ENCODE data around the gene EQTN. TPM values are rescaled to one million over a fixed set of nuclear protein-coding genes. Genes with fewer than 3 reads are reported as not detected.

EQTN gene
- not detected in 2 replicates for total RNA-seq (2016; rRNA removed; fragmentation: Illumina TruSeq; extraction: Trizol)
- total RNA-seq (2016; cell fraction: cytosol; rRNA removed; fragmentation: Illumina TruSeq; extraction: Trizol; ENCODE audit: low read depth), result not detected in 2 replicates
- not detected in 2 replicates for total RNA-seq (2016; cell fraction: insoluble cytoplasmic fraction; rRNA removed; fragmentation: Illumina TruSeq; extraction: Trizol)
- not detected in 2 replicates for total RNA-seq (2016; cell fraction: membrane; rRNA removed; fragmentation: Illumina TruSeq; extraction: Trizol)
- total RNA-seq (2016; cell fraction: nucleus; rRNA removed; fragmentation: Illumina TruSeq; extraction: Trizol), result not detected in 2 replicates
- polyA plus RNA-seq (2011; rRNA removed), result not detected in 2 replicates
- polyA plus RNA-seq (2011; cell fraction: cytosol; rRNA removed), result not detected in 2 replicates
- polyA plus RNA-seq (2011; cell fraction: nucleus; rRNA removed), result not detected in 2 replicates
- not detected in 2 replicates for polyA plus RNA-seq (2012)
- polyA plus RNA-seq (2016; cell fraction: cytosol; fragmentation: Illumina TruSeq; extraction: Trizol; ENCODE audit: low read depth), result not detected in 2 replicates
- not detected in 2 replicates for polyA plus RNA-seq (2016; cell fraction: insoluble cytoplasmic fraction; fragmentation: Illumina TruSeq; extraction: Trizol; ENCODE audit: low read depth)
- not detected in 2 replicates for polyA plus RNA-seq (2016; cell fraction: membrane; fragmentation: Illumina TruSeq; extraction: Trizol; ENCODE audit: low read depth)
- not detected in 2 replicates for polyA plus RNA-seq (2016; cell fraction: nucleus; fragmentation: Illumina TruSeq; extraction: Trizol; ENCODE audit: insufficient read depth, low read depth)
- polyA minus RNA-seq (2011; rRNA and poly(A)+ RNA removed; ENCODE audit: low replicate concordance), result 0.23 TPM in 1 of 2 replicates, not detected in the other
- polyA minus RNA-seq (2011; cell fraction: cytosol; rRNA and poly(A)+ RNA removed), result not detected in 2 replicates
- not detected in 2 replicates for polyA minus RNA-seq (2011; cell fraction: nucleus; rRNA and poly(A)+ RNA removed)
- Bru-seq, nascent RNA, result not detected
- not detected for BruChase-seq, experiment 1, labeled RNA remaining after a 6-hour chase
- BruChase-seq, experiment 2, labeled RNA remaining after a 2-hour chase, result not detected
- long read RNA-seq, experiment 1, result 0 reads
- long read RNA-seq, experiment 2, result 0 reads

- Histone ChIP-seq H3K9me3 (ENCODE audit: low read length) (no peaks in the 10 kb centered on the region), H3K4me3 (replicated peaks in 1 of 3; ENCODE audit: insufficient read depth in 1 of 3, low read depth in 2 of 3, low read length in 3 of 3) (no peak within 1 kb of the TSS), H4K20me1 (ENCODE audit: insufficient read depth, low read length) (no peaks in the 10 kb centered on the region), H3K4me1 (ENCODE audit: insufficient read depth, low read length) (no peaks in the 10 kb centered on the region), H3K4me2 (ENCODE audit: low read depth, low read length) (no peak within 1 kb of the TSS), H3K27ac (ENCODE audit: extremely low read length, insufficient read depth, low read length) (no peak within 1 kb of the TSS), H3K79me2 (ENCODE audit: insufficient read depth, low read length) (no peaks in the 10 kb centered on the region), H3K36me3 (replicated peaks in 1 of 2; ENCODE audit: control insufficient read depth in 1 of 2, insufficient read depth in 2 of 2, low read length in 2 of 2) (no peaks in the 10 kb centered on the region), H3K27me3 (ENCODE audit: control insufficient read depth in 1 of 2, insufficient read depth in 2 of 2, low read length in 2 of 2) (peaks cover 0 to 6% of the 10 kb centered on the region in 2 experiments; a peak in 1 of 5 replicates), H3K9ac (ENCODE audit: insufficient read depth, low read depth, low read length) (no peak within 1 kb of the TSS), H2AFZ (ENCODE audit: low read length) (no peak within 1 kb of the TSS)
- ATAC-seq, result no peak
- FAIRE-seq, result no peak
- BruUV-seq (replicated peaks), result no TSS peak
- 24% methylated on average over 7 of the region's 7 CpGs for WGBS (ENCODE audit: low lambda C conversion rate)
- ChIA-PET POLR2A (no interaction called here), CTCF (ENCODE audit: low intra/inter-chr PET ratio, low total read pairs) (no interaction called here)
- no peak for DNase-seq (ENCODE audit: low spot score)
- intact Hi-C loops (cut with micrococcal nuclease; ENCODE audit: unreplicated experiment) (no loop called here), in situ Hi-C loops (cut with HindIII; ENCODE audit: extremely low pct_ligation_motif_present, low pct_unique_long_range_greater_than_20kb) (no loop called here)
- TF ChIP-seq ZFP36L1 (CRISPR knock-in tag; IDR thresholded peaks at IDR 0.05), result no peak
- TF ChIP-seq, protein P1, sequence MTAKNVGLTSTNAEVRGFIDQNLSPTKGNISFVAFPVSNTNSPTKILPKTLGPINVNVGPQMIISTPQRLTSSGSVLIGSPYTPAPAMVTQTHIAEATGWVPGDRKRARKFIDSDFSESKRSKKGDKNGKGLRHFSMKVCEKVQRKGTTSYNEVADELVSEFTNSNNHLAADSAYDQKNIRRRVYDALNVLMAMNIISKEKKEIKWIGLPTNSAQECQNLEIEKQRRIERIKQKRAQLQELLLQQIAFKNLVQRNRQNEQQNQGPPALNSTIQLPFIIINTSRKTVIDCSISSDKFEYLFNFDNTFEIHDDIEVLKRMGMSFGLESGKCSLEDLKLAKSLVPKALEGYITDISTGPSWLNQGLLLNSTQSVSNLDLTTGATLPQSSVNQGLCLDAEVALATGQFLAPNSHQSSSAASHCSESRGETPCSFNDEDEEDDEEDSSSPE (CRISPR knock-in tag; IDR thresholded peaks at IDR 0.05), result no peak
- no peak for TF ChIP-seq ZNF652 (CRISPR knock-in tag; IDR thresholded peaks at IDR 0.05; ENCODE audit: borderline replicate concordance, low read depth)
- TF ChIP-seq ZNF615 (CRISPR knock-in tag; IDR thresholded peaks at IDR 0.05; ENCODE audit: borderline replicate concordance), result no peak
- no peak for TF ChIP-seq ZNF543 (CRISPR knock-in tag; IDR thresholded peaks at IDR 0.05)
- no peak for TF ChIP-seq HNRNPLL (IDR thresholded peaks at IDR 0.05; ENCODE audit: low read depth, low read length, poor library complexity, severe bottlenecking)
- TF ChIP-seq ETV6 (CRISPR knock-in tag; conservative IDR thresholded peaks at IDR 0.05), result no peak
- TF ChIP-seq DR1 (CRISPR knock-in tag; IDR thresholded peaks at IDR 0.05), result no peak
- TF ChIP-seq NPAS2 (CRISPR knock-in tag; IDR thresholded peaks at IDR 0.05; ENCODE audit: borderline replicate concordance), result no peak
- no peak for TF ChIP-seq ZNF484 (CRISPR knock-in tag; IDR thresholded peaks at IDR 0.05; ENCODE audit: borderline replicate concordance, low read depth)
- TF ChIP-seq, protein P2, sequence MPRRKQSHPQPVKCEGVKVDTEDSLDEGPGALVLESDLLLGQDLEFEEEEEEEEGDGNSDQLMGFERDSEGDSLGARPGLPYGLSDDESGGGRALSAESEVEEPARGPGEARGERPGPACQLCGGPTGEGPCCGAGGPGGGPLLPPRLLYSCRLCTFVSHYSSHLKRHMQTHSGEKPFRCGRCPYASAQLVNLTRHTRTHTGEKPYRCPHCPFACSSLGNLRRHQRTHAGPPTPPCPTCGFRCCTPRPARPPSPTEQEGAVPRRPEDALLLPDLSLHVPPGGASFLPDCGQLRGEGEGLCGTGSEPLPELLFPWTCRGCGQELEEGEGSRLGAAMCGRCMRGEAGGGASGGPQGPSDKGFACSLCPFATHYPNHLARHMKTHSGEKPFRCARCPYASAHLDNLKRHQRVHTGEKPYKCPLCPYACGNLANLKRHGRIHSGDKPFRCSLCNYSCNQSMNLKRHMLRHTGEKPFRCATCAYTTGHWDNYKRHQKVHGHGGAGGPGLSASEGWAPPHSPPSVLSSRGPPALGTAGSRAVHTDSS (CRISPR knock-in tag; conservative IDR thresholded peaks at IDR 0.05), result no peak
- TF ChIP-seq CHD4 (IDR thresholded peaks at IDR 0.05; ENCODE audit: borderline replicate concordance, low read length), result no peak
- TF ChIP-seq, protein P3, sequence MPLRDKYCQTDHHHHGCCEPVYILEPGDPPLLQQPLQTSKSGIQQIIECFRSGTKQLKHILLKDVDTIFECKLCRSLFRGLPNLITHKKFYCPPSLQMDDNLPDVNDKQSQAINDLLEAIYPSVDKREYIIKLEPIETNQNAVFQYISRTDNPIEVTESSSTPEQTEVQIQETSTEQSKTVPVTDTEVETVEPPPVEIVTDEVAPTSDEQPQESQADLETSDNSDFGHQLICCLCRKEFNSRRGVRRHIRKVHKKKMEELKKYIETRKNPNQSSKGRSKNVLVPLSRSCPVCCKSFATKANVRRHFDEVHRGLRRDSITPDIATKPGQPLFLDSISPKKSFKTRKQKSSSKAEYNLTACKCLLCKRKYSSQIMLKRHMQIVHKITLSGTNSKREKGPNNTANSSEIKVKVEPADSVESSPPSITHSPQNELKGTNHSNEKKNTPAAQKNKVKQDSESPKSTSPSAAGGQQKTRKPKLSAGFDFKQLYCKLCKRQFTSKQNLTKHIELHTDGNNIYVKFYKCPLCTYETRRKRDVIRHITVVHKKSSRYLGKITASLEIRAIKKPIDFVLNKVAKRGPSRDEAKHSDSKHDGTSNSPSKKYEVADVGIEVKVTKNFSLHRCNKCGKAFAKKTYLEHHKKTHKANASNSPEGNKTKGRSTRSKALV (CRISPR knock-in tag; IDR thresholded peaks at IDR 0.05), result no peak
- TF ChIP-seq, protein P4, sequence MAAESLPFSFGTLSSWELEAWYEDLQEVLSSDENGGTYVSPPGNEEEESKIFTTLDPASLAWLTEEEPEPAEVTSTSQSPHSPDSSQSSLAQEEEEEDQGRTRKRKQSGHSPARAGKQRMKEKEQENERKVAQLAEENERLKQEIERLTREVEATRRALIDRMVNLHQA (CRISPR knock-in tag; IDR thresholded peaks at IDR 0.05), result no peak
- TF ChIP-seq GZF1 (CRISPR knock-in tag; IDR thresholded peaks at IDR 0.05), result no peak
- no peak for TF ChIP-seq DNMT3B (CRISPR knock-in tag; conservative IDR thresholded peaks at IDR 0.05)
Measured at GRCh38 chr9:27297050-27297449, at the start of gene EQTN. EQTN (minus strand) TSS chr9:27297150; CDS start chr9:27297055, 95 bp downstream.

Data from HepG2 (cell line).